Activated CD8-positive, alpha-beta T cell treated with anti-CD3 and anti-CD28 coated beads for 36 hours (primary cell): ENCODE data around the gene MFAP2. TPM values are rescaled to one million over a fixed set of nuclear protein-coding genes. Genes with fewer than 3 reads are reported as not detected.

Experiments
- ATAC-seq: fragments of 200-7000 bp; cut with Tn5 transposase; one replicate; pipeline ENCODE4 v1.10.0; 2021; ENCODE audit warnings: mild to moderate bottlenecking, moderate library complexity
- CTCF ChIA-PET: fragments of 350-600 bp; sonication (Branson Sonifier 250); formaldehyde crosslinking; loops from one replicate; lab custom pipeline; 2021; ENCODE audit warnings: antibody characterized with exemption; lab: Charles Lee
- POLR2A ChIA-PET: fragments of 350-600 bp; sonication (Branson Sonifier 250); formaldehyde crosslinking; loops from one replicate; lab custom pipeline; 2021; ENCODE audit warnings: antibody characterized with exemption; lab: Charles Lee
- DNase-seq: peaks from one replicate; pipeline ENCODE4 v3.0.0-alpha.2; 2020
- H3K27ac Mint-ChIP-seq: one replicate; pipeline ENCODE4 v1.8.0; 2021; ENCODE audit warnings: mild to moderate bottlenecking, mixed read lengths
- H3K27me3 Mint-ChIP-seq: one replicate; pipeline ENCODE4 v1.8.0; 2021; ENCODE audit warnings: mixed read lengths
- H3K36me3 Mint-ChIP-seq: one replicate; pipeline ENCODE4 v1.8.0; 2021; ENCODE audit warnings: low read depth, mixed read lengths
- H3K4me1 Mint-ChIP-seq: one replicate; pipeline ENCODE4 v1.8.0; 2021; ENCODE audit warnings: low read depth, mixed read lengths
- H3K4me3 Mint-ChIP-seq: one replicate; pipeline ENCODE4 v1.8.0; 2021; ENCODE audit warnings: mild to moderate bottlenecking, moderate library complexity, mixed read lengths
- H3K9me3 Mint-ChIP-seq: one replicate; pipeline ENCODE4 v1.8.0; 2021; ENCODE audit warnings: mixed read lengths
- intact Hi-C: fragments of 100-400 bp; cut with micrococcal nuclease; formaldehyde crosslinking; loops from one replicate; pipeline ENCODE4 v1.10.0; 2022
- total RNA-seq, 2 experiments: library from RNA; stranded (reverse); gene quantifications; one replicate each; pipeline ENCODE4 v1.2.3, GENCODE V29; 2021
- TF ChIP-seq, protein P1 (sequence below): fragments of 200-600 bp; IDR thresholded peaks from one replicate; pipeline ENCODE4 v1.8.0; 2022; ENCODE audit warnings: antibody characterized with exemption, mild to moderate bottlenecking

Gene MFAP2
- total RNA-seq, 2 experiments from 2014 or later: not detected

GRCh38 chr1:16986113-16986512 lies 5.7 kb upstream of the MFAP2 start:
- Mint-ChIP-seq H3K4me1 (no peaks in the 10 kb centered on the region), H3K27me3 (peaks cover 12% of the 10 kb centered on the region), H3K4me3 (no peak overlapping the region), H3K36me3 (peaks cover 8% of the 10 kb centered on the region), H3K9me3 (no peaks in the 10 kb centered on the region), H3K27ac (no peak overlapping the region)
- CTCF ChIA-PET: interaction anchor here (1.2 to 1.3 kb wide), 2 partner anchors 25 to 26 kb away, joined by 3 read pairs; no protein-coding TSS in a partner anchor
- DNase-seq (no peak), ATAC-seq (no peak)
- intact Hi-C loops: no loop called here
- TF ChIP-seq, protein P1, sequence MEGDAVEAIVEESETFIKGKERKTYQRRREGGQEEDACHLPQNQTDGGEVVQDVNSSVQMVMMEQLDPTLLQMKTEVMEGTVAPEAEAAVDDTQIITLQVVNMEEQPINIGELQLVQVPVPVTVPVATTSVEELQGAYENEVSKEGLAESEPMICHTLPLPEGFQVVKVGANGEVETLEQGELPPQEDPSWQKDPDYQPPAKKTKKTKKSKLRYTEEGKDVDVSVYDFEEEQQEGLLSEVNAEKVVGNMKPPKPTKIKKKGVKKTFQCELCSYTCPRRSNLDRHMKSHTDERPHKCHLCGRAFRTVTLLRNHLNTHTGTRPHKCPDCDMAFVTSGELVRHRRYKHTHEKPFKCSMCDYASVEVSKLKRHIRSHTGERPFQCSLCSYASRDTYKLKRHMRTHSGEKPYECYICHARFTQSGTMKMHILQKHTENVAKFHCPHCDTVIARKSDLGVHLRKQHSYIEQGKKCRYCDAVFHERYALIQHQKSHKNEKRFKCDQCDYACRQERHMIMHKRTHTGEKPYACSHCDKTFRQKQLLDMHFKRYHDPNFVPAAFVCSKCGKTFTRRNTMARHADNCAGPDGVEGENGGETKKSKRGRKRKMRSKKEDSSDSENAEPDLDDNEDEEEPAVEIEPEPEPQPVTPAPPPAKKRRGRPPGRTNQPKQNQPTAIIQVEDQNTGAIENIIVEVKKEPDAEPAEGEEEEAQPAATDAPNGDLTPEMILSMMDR: no peak
- POLR2A ChIA-PET: no interaction called here

GRCh38 chr1:16984717-16985116 lies 4.3 kb upstream of the MFAP2 start:
- Mint-ChIP-seq H3K27ac (no peak overlapping the region), H3K9me3 (no peaks in the 10 kb centered on the region), H3K4me3 (no peak overlapping the region), H3K27me3 (peaks cover 17% of the 10 kb centered on the region), H3K36me3 (peaks cover 8% of the 10 kb centered on the region), H3K4me1 (peaks cover 4% of the 10 kb centered on the region)
- intact Hi-C loops: no loop called here
- TF ChIP-seq, protein P1: no peak
- POLR2A ChIA-PET: no interaction called here
- ATAC-seq (no peak), DNase-seq (no peak)
- CTCF ChIA-PET: no interaction called here

DNA sequence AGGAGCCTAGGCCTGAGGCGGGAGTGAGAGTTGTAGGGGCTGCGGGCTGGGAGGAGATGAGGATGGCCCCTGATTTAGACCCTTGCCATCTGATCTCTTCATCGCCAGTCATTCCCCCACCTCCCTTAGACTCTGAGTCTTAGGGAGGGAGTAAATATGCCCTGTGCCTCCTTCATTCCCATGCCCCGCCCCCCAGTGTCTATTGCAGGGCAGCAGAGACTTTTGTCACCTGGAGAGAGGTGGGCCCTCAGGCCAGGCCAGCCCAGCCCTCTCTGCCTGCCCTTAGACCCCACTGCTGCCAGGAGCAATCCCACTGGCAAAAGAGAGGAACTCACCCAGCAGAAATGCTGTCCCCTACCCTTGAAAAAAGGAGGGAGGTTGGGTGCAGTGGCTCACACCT lies 3.2 kb upstream of the MFAP2 start:
- Mint-ChIP-seq H3K27ac (no peak overlapping the region), H3K4me1 (peaks cover 4% of the 10 kb centered on the region), H3K36me3 (peaks cover 8% of the 10 kb centered on the region), H3K9me3 (no peaks in the 10 kb centered on the region), H3K27me3 (peaks cover 20% of the 10 kb centered on the region), H3K4me3 (no peak overlapping the region)
- POLR2A ChIA-PET: no interaction called here
- ATAC-seq: no peak
- TF ChIP-seq, protein P1: no peak
- intact Hi-C loops: no loop called here
- DNase-seq: no peak
- CTCF ChIA-PET: interaction anchor here (1.1 kb wide), 1 partner anchor 22 kb away, joined by 5 read pairs; no protein-coding TSS in a partner anchor

- ATAC-seq (no peak), DNase-seq (no peak)
- TF ChIP-seq, protein P1: no peak
- Mint-ChIP-seq H3K9me3 (no peaks in the 10 kb centered on the region), H3K27ac (no peak overlapping the region), H3K27me3 (peaks cover 20% of the 10 kb centered on the region), H3K4me3 (no peak overlapping the region), H3K36me3 (peaks cover 8% of the 10 kb centered on the region), H3K4me1 (peaks cover 4% of the 10 kb centered on the region)
- POLR2A ChIA-PET: no interaction called here
- intact Hi-C loops: no loop called here
- CTCF ChIA-PET: interaction anchor here (0.9 kb wide), 1 partner anchor 63 kb away, joined by 3 read pairs; no protein-coding TSS in a partner anchor
Measured at GRCh38 chr1:16982902-16983301, 2.5 kb upstream of the MFAP2 start.

- no peak overlapping the region for H3K27ac Mint-ChIP-seq
- H3K27me3 Mint-ChIP-seq: peaks cover 20% of the 10 kb centered on the region
Measured at GRCh38 chr1:16981269-16981849, 939 bp upstream of the MFAP2 start.

More at GRCh38 chr1:16981269-16981849, 939 bp upstream of the MFAP2 start:
- POLR2A ChIA-PET: interaction anchor here (0.5 to 0.8 kb wide), 2 partner anchors 35 to 44 kb away, joined by 3 to 5 read pairs; no protein-coding TSS in a partner anchor
- ATAC-seq: no peak
- H3K36me3 Mint-ChIP-seq: peaks cover 5% of the 10 kb centered on the region
- DNase-seq: no peak
- peaks cover 4% of the 10 kb centered on the region for H3K4me1 Mint-ChIP-seq
- intact Hi-C loops: no loop called here
- TF ChIP-seq, protein P1: no peak
- CTCF ChIA-PET: no interaction called here
- H3K4me3 Mint-ChIP-seq: no peak overlapping the region
- no peaks in the 10 kb centered on the region for H3K9me3 Mint-ChIP-seq
